Hindlimb muscle (tissue), 1 donor: ENCODE data around the gene LRRC45. TPM values are rescaled to one million over a fixed set of nuclear protein-coding genes. Genes with fewer than 3 reads are reported as not detected.

Source experiments
- DNase-seq: peaks from one replicate; pipeline ENCODE4 v3.0.0-alpha.2; 2013
- polyA plus RNA-seq: library from polyadenylated mRNA; unstranded; fragments of 120-200 nt; gene quantifications from one replicate; pipeline ENCODE4 v1.2.1, GENCODE V29; 2013; ENCODE audit not compliant: insufficient read length

The LRRC45 gene
- polyA plus RNA-seq, 1 donor = 10.6 TPM

GRCh38 chr17:82020572-82021106 is 2.5 kb upstream of the LRRC45 start:
- no peak for DNase-seq

GRCh38 chr17:82021107-82021899 is 1.8 kb upstream of the LRRC45 start:
- DNase-seq = peak; percentile 61

- DNase-seq = no peak
Observed at GRCh38 chr17:82021900-82022309, 1.2 kb upstream of the LRRC45 start.

- DNase-seq = no peak
Observed at GRCh38 chr17:82022310-82022980, 660 bp upstream of the LRRC45 start, which contains the start of gene CENPX. Gene CENPX (minus strand): TSS chr17:82022878. CDS start chr17:82022861, 17 bp downstream.

- no peak for DNase-seq
Observed at GRCh38 chr17:82023447-82024241, 539 bp downstream of the LRRC45 start.

- no peak for DNase-seq
Observed at GRCh38 chr17:82024859-82025258, 1.8 kb downstream of the LRRC45 start.

- DNase-seq = no peak
Observed at GRCh38 chr17:82025401-82026107, 2.4 kb downstream of the LRRC45 start.

GRCh38 chr17:82028246-82028645 is 5.1 kb downstream of the LRRC45 start:
- no peak for DNase-seq

GRCh38 chr17:82028966-82029365 is 5.9 kb downstream of the LRRC45 start:
- DNase-seq = no peak

GRCh38 chr17:82029391-82029790 is 6.3 kb downstream of the LRRC45 start:
- no peak for DNase-seq

- DNase-seq = no peak
Observed at GRCh38 chr17:82029990-82030469, 6.9 kb downstream of the LRRC45 start.

GRCh38 chr17:82030470-82031302 is 7.6 kb downstream of the LRRC45 start:
- DNase-seq = peak; percentile 89

GRCh38 chr17:82031303-82031884 is 8.3 kb downstream of the LRRC45 start, which contains the start of gene RAC3:
Gene RAC3 (plus strand): TSS chr17:82031678. CDS start chr17:82031762, 84 bp downstream.
- no peak for DNase-seq

GRCh38 chr17:82031885-82032627 is 9.0 kb downstream of the LRRC45 start:
- DNase-seq = no peak

GRCh38 chr17:82033359-82034085 is 10.4 kb downstream of the LRRC45 start:
- DNase-seq = no peak

- no peak for DNase-seq
Observed at GRCh38 chr17:82034371-82035011, 11.4 kb downstream of the LRRC45 start.

- no peak for DNase-seq
Observed at GRCh38 chr17:82035488-82035887, 12.4 kb downstream of the LRRC45 start.

GRCh38 chr17:82035956-82036633 is 13.0 kb downstream of the LRRC45 start:
- no peak for DNase-seq
